Colonic mucosa (tissue), 4 donors: Measurements from ENCODE around the gene STARD10. TPM values are rescaled to one million over a fixed set of nuclear protein-coding genes. Genes with fewer than 3 reads are reported as not detected.
"Not testable (repeated sequence)": the region's sequence is repeated elsewhere in the genome, so short reads cannot be mapped to it uniquely, and the experiment has no call there.

ENCODE experiments used
- DNase-seq: peaks from one replicate; pipeline ENCODE4 v3.0.0-alpha.2; 2020
- H3K27ac ChIP-seq: fragments of 200-600 bp; one replicate; pipeline ENCODE4 v1.8.0; 2021
- H3K27me3 ChIP-seq: fragments of 200-600 bp; one replicate; pipeline ENCODE4 v1.8.0; 2021
- H3K36me3 ChIP-seq: fragments of 200-600 bp; one replicate; pipeline ENCODE4 v1.8.0; 2021
- H3K4me1 ChIP-seq: fragments of 200-600 bp; one replicate; pipeline ENCODE4 v1.8.0; 2021; ENCODE audit warnings: mild to moderate bottlenecking
- H3K4me3 ChIP-seq: fragments of 200-600 bp; one replicate; pipeline ENCODE4 v1.8.0; 2021
- H3K9ac ChIP-seq, 2 donors: one replicate each; pipeline ENCODE4 v1.7.0; 2013; ENCODE audit warnings: control low read depth in 2 of 2, low read depth in 2 of 2, low read length in 2 of 2
- H3K9me3 ChIP-seq: fragments of 200-600 bp; one replicate; pipeline ENCODE4 v1.8.0; 2021
- CTCF ChIP-seq: fragments of 200-600 bp; IDR thresholded peaks from one replicate; pipeline ENCODE4 v1.8.0; 2022; ENCODE audit warnings: antibody characterized with exemption, mild to moderate bottlenecking
- intact Hi-C: fragments of 100-400 bp; cut with DNase I; formaldehyde crosslinking; loops from one replicate; pipeline ENCODE4 v1.14.1; 2022
- total RNA-seq, 2 donors: library from RNA; stranded (reverse); fragmentation: NEBNext Ultra II Directional in 1 of 2; extraction: Animal tissue kit (Norgen Biotek cat#: 25700) in 1 of 2; gene quantifications; one replicate each; pipeline ENCODE4 v1.2.1, GENCODE V29; 2021
- donor health status: healthy.
- donor health status: DM: no; HTN: no; CAD: no.
- donor health status: DM: no; HTN: no; CAD: no.

The STARD10 gene
- total RNA-seq, 2 donors from 2014 or later: 519 to 905 TPM

GRCh38 chr11:72799441-72799840 is 5.6 kb upstream of the STARD10 start:
- no peak for TF ChIP-seq CTCF
- Histone ChIP-seq H3K27me3 (no peaks in the 10 kb centered on the region), H3K36me3 (no peaks in the 10 kb centered on the region), H3K9ac (no peak overlapping the region), H3K4me3 (no peak overlapping the region), H3K9me3 (no peaks in the 10 kb centered on the region), H3K4me1 (peaks cover 2% of the 10 kb centered on the region), H3K27ac (no peak overlapping the region)
- intact Hi-C loops: no loop called here
- DNase-seq: no peak

- Histone ChIP-seq H3K9ac (no peak overlapping the region), H3K27me3 (no peaks in the 10 kb centered on the region), H3K9me3 (no peaks in the 10 kb centered on the region), H3K27ac (no peak overlapping the region), H3K4me3 (no peak overlapping the region), H3K36me3 (no peaks in the 10 kb centered on the region), H3K4me1 (peaks cover 3% of the 10 kb centered on the region)
- DNase-seq: no peak
- intact Hi-C loops: no loop called here
- no peak for TF ChIP-seq CTCF
These were observed 4.5 kb upstream of the STARD10 start for GRCh38 chr11:72798361-72798760.

- no peak for DNase-seq
- peaks cover 14% of the 10 kb centered on the region for H3K4me1 ChIP-seq
- H3K27me3 ChIP-seq: no peaks in the 10 kb centered on the region
- H3K9me3 ChIP-seq: no peaks in the 10 kb centered on the region
- H3K27ac ChIP-seq: peak overlapping the region; percentile 90
- no peak overlapping the region for H3K4me3 ChIP-seq
- H3K9ac ChIP-seq: peak overlapping the region; percentile 42 to 71
- no peak for TF ChIP-seq CTCF
- H3K36me3 ChIP-seq: no peaks in the 10 kb centered on the region
- intact Hi-C loops: loop anchor here (2.0 kb wide), 1 partner anchor 68 kb away; no protein-coding TSS in a partner anchor
These were observed 797 bp downstream of the STARD10 start for GRCh38 chr11:72793076-72793424.

GRCh38 chr11:72792437-72793021 is 1.3 kb downstream of the STARD10 start:
- Histone ChIP-seq H3K27ac (peak overlapping the region; percentile 90), H3K4me1 (peaks cover 19% of the 10 kb centered on the region), H3K9me3 (no peaks in the 10 kb centered on the region), H3K36me3 (no peaks in the 10 kb centered on the region), H3K4me3 (no peak overlapping the region), H3K27me3 (no peaks in the 10 kb centered on the region), H3K9ac (no peak overlapping the region)
- DNase-seq: no peak
- TF ChIP-seq CTCF: no peak
- intact Hi-C loops: loop anchor here (2.0 kb wide), 1 partner anchor 68 kb away; no protein-coding TSS in a partner anchor

- H3K4me1 ChIP-seq: peaks cover 19% of the 10 kb centered on the region
- DNase-seq, H3K27ac ChIP-seq, H3K27me3 ChIP-seq, intact Hi-C loops, H3K36me3 ChIP-seq, H3K9ac ChIP-seq, H3K4me3 ChIP-seq, H3K9me3 ChIP-seq: not testable (repeated sequence)
These were observed 2.6 kb downstream of the STARD10 start for GRCh38 chr11:72791228-72791627.

GRCh38 chr11:72789493-72790131 is 4.2 kb downstream of the STARD10 start:
- intact Hi-C loops: no loop called here
- Histone ChIP-seq H3K9me3 (no peaks in the 10 kb centered on the region), H3K27ac (no peak overlapping the region), H3K4me3 (no peak overlapping the region), H3K36me3 (no peaks in the 10 kb centered on the region), H3K9ac (peak overlapping the region in 1 of 2 donors; percentile 65), H3K27me3 (no peaks in the 10 kb centered on the region), H3K4me1 (peaks cover 26% of the 10 kb centered on the region)
- no peak for DNase-seq
- no peak for TF ChIP-seq CTCF
